ENCODE data around the gene FBXO21.

The FBXO21 gene

DNA sequence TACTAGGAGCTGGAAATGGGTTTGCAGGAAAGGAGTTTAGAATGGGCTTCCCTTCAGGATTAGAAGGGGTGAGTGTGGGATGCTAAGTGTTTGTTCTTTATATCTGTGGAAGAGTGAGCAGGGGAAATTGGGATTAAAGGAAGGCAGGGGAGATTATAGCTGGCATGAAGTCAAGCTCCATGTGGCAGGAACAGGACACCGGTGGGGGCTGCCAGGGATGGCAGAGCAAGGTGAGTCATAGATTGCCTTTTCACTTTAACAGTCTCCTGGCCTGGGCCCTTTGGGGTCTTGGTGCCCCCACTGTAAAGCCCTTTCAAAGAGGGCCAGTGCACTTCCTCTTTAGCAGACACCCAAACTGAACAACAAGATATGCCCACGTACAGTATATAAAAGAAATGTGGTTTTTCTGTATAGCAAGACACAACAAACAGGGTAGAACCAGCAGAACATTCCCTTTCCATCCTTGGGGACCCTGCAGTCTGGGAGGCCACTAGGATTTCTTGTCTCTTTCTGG is 23.1 kb upstream of the FBXO21 start:
- TF ChIP-seq CTCF (IDR thresholded peaks at IDR 0.05; ENCODE audit: low read depth, low read length), result no peak
- H3K4me3 ChIP-seq (replicated peaks in 1 of 2; ENCODE audit: low read depth in 2 of 2, low read length in 2 of 2), result no peak overlapping the region
- no peak for DNase-seq (ENCODE audit: low read depth in 2 of 2)

DNA sequence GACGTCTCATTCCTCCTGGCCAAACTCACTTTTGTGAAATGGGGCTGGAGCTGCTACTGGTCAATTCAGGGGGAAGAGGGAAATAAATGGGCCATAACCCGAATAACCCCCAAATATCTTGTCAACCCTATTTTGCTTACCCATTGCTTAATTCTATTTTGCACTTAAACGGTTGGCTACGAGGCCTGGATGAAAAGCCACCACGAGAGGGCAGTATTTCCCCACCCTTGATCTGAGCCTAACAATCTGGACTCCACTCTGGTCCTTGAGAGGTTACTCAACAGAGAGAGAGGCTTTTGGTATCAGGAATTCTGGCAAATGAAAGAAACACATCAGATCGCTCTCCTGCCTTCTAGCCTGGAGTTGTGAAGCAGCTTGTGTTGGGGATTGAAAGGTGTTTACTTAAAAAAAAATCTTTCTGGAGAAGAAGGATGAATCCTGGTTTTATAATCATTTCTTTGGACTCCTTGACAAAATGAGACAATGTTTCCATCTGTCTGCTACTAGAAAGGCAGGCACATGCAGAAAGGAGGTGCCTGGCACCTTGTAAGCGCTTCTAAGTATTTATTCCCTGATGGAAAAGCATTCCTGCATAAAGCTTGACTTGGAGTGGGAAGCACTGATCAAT is 22.4 kb upstream of the FBXO21 start:
- H3K4me3 ChIP-seq (replicated peaks in 1 of 2; ENCODE audit: low read depth in 2 of 2, low read length in 2 of 2), result no peak overlapping the region
- TF ChIP-seq CTCF (IDR thresholded peaks at IDR 0.05; ENCODE audit: low read depth, low read length), result peak; percentile 91
- DNase-seq (ENCODE audit: low read depth in 2 of 2), result peak; percentile 85 to 87

DNA sequence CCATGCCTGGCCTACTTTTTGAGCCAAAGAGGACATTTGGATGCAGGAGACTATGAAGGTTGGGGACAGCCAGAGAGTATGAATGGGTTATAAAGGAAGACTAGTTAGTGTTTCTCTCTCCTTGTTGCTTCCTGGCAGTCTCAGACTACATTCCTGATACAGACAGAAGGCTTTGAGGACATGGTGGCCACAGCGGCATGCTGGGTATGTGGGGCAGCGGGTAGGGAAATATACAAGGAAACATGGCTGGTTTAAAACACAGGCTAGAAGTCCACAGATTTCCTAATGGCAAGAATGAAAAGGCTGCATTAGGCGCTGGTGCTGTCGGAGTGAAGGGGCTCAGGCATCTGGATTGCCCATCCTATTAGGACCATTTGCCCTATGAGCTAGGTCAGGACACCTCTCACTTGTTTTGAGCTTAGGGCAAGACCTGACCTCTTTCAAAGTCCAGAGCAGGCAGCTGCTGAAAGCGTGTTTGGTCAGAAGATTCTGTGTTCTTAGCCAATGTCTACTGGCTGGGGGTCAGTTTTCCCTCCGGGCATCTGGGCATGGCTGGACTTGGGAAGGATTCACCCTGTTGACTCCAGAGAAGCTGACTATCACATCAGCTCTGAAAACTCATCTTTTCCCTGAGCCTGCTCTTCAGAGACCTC is 20.1 kb upstream of the FBXO21 start:
- no peak overlapping the region for H3K4me3 ChIP-seq (replicated peaks in 1 of 2; ENCODE audit: low read depth in 2 of 2, low read length in 2 of 2)
- no peak for TF ChIP-seq CTCF (IDR thresholded peaks at IDR 0.05; ENCODE audit: low read depth, low read length)
- no peak for DNase-seq (ENCODE audit: low read depth in 2 of 2)

- TF ChIP-seq CTCF (IDR thresholded peaks at IDR 0.05; ENCODE audit: low read depth, low read length), result no peak
- DNase-seq (ENCODE audit: low read depth in 2 of 2), result no peak
- no peak overlapping the region for H3K4me3 ChIP-seq (replicated peaks in 1 of 2; ENCODE audit: low read depth in 2 of 2, low read length in 2 of 2)
Observed at GRCh38 chr12:117209626-117210025, 19.4 kb upstream of the FBXO21 start.

- TF ChIP-seq CTCF (IDR thresholded peaks at IDR 0.05; ENCODE audit: low read depth, low read length), result no peak
- peak in 1 of 2 donors; percentile 54 for DNase-seq (ENCODE audit: low read depth in 2 of 2)
- H3K4me3 ChIP-seq (replicated peaks in 1 of 2; ENCODE audit: low read depth in 2 of 2, low read length in 2 of 2), result no peak overlapping the region
Observed at GRCh38 chr12:117208811-117209455, 18.7 kb upstream of the FBXO21 start.

DNA sequence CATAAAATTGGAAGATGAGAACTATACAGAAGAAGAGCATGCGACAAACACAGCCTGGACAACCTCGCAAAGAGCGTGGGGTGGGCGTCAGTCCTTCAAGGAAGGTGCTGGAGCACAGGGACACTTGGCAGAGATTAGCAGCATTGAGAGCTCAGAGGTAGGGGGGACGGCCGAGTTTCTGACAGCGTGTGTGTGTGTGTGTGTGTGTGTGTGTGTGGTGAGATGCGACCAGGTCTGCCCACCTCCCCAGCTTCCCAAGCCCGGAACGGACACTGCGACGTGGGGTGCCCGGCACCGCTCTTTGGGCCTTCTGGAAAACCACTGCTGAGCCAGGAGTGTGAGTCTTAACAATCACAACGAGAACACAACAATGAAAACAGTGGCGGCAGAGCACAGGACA is 17.9 kb upstream of the FBXO21 start:
- H3K4me3 ChIP-seq (replicated peaks in 1 of 2; ENCODE audit: low read depth in 2 of 2, low read length in 2 of 2), result no peak overlapping the region
- TF ChIP-seq CTCF (IDR thresholded peaks at IDR 0.05; ENCODE audit: low read depth, low read length), result no peak
- DNase-seq (ENCODE audit: low read depth in 2 of 2), result no peak

All from cardiac fibroblast (primary cell).